ENCODE results near the gene ENOX1.

Gene ENOX1

GRCh38 chr13:43316946-43317353 lies 469.8 kb downstream of the ENOX1 start:
- in situ Hi-C loops (cut with HindIII; ENCODE audit: low sequenced_read_pairs), result no loop called here
- no peak for TF ChIP-seq CTCF (IDR thresholded peaks at IDR 0.05; ENCODE audit: low read depth, low read length)
- DNase-seq (ENCODE audit: low read depth, low spot score), result peak; percentile 71
- H3K4me3 ChIP-seq (ENCODE audit: low read depth, low read length), result no peak overlapping the region

DNA sequence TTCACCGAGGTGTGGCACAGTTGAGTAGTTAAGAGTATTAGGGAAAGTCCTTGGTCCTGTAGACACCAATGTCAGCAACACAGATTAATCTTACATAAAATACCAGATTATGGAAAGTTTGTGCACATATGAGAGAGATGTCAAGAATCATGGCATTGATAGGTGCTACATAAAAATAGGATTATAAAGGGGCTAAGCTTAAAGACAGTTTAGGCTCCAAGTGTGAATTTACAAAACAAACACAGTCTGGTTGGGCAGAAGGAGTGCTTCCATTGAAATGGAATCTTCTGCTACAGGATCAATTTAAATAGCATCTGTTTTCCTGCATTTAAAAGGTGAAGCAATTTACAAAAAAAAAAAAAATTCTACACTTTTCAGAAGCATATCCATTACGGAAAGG lies 470.5 kb downstream of the ENOX1 start:
- H3K4me3 ChIP-seq (ENCODE audit: low read depth, low read length), result no peak overlapping the region
- in situ Hi-C loops (cut with HindIII; ENCODE audit: low sequenced_read_pairs), result no loop called here
- no peak for TF ChIP-seq CTCF (IDR thresholded peaks at IDR 0.05; ENCODE audit: low read depth, low read length)

DNA sequence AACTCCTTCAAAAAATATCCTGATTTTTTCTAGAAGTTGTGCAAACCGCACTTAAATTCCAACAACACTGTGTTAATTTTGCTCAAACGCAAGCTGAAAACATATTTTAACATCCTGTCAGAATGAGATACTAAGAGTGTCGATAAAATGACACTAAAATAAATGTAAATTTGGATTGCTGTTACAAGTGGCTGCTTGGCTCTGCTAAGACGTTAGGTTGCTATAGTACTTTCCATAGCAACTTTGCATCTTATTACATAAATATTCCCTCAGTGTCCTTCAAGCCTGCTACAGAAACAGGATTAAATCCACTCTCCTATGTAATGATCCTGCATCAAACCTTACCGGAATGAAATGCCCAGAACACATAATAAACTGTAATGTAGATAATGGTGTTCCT lies 471.2 kb downstream of the ENOX1 start:
- no peak overlapping the region for H3K4me3 ChIP-seq (ENCODE audit: low read depth, low read length)
- in situ Hi-C loops (cut with HindIII; ENCODE audit: low sequenced_read_pairs), result no loop called here
- DNase-seq (ENCODE audit: low read depth, low spot score), result no peak
- TF ChIP-seq CTCF (IDR thresholded peaks at IDR 0.05; ENCODE audit: low read depth, low read length), result no peak

More for the DNA sequence above, 470.5 kb downstream of the ENOX1 start:
- no peak for DNase-seq (ENCODE audit: low read depth, low spot score)

DNA sequence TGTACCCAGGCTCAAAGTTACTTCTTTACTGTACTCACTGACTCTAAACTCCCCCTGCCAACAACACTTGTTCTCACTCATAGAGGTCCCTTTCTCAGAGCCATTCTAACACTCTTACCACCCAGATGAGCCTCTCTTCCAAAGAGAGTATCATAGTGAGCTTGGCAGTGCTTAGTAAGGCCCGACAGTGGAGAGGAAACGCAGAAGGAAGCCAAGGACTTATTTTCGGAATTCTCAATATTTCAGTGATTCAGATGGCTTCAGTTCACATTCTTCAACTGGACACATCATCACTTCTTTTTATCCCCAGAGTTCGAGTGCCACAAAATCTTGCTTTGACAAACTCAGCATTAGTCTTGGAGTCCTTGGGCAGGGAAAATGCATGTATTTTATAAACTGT lies 477.5 kb downstream of the ENOX1 start:
- in situ Hi-C loops (cut with HindIII; ENCODE audit: low sequenced_read_pairs), result no loop called here
- TF ChIP-seq CTCF (IDR thresholded peaks at IDR 0.05; ENCODE audit: low read depth, low read length), result no peak
- no peak overlapping the region for H3K4me3 ChIP-seq (ENCODE audit: low read depth, low read length)
- no peak for DNase-seq (ENCODE audit: low read depth, low spot score)

DNA sequence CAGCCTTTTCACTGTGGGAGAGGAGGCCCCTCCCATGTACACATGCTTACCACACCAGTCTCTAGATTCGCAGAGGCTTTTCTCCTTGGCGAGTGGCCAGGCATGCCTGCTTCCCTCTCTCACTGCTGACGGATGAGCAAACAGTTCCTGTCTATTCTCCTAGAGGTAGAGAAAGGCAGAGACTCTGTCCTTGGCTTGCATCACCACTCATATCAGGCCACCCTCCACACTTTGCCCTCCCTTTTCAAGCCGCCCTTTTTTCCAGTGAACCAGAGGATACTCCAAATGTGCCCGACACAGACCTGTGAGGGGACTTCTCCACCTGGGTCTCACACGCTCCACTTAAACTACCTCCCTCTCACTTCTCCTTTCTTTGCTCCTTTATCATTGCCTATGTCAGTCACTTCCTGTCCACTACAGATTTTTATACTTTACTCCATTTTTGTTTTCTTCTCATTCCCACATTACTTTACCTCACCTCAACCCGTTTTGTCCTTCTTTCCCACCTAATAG lies 478.8 kb downstream of the ENOX1 start:
- in situ Hi-C loops (cut with HindIII; ENCODE audit: low sequenced_read_pairs), result no loop called here
- peak; percentile 90 for DNase-seq (ENCODE audit: low read depth, low spot score)
- no peak for TF ChIP-seq CTCF (IDR thresholded peaks at IDR 0.05; ENCODE audit: low read depth, low read length)
- no peak overlapping the region for H3K4me3 ChIP-seq (ENCODE audit: low read depth, low read length)

DNA sequence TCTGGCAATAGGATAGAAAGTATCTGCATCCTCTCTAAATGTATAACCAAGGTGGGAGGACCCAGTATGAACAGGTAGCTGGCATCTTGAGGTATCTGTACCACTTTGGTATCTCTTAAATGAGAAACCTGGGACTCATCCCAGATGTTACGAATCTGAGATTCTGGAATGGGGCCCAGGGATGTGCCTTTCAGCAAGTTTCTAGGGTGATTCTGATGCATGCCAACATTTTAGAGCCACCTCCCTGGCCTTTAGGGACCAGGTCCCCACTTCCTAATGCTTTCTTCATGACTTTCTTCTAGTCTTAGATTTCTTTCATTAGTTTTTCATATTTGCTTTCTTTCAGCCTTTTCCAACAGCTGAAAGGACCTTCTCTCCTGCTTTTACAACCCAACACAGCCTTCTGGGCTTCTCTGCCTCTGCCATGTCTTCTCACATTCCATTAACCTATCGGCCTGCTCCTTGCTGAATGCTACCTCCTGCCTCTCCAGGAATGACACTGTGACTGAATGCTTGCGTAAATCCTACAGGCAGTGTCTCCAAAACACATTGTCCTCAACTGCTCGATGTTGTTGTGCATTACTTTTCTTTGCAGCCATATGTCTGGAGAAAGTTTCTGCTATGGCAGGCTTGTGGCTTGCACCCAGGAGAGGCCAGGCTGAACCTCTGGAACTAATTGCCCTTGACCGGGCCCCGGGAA lies 479.4 kb downstream of the ENOX1 start:
- in situ Hi-C loops (cut with HindIII; ENCODE audit: low sequenced_read_pairs), result no loop called here
- H3K4me3 ChIP-seq (ENCODE audit: low read depth, low read length), result no peak overlapping the region
- no peak for TF ChIP-seq CTCF (IDR thresholded peaks at IDR 0.05; ENCODE audit: low read depth, low read length)
- no peak for DNase-seq (ENCODE audit: low read depth, low spot score)
